ENCODE measurements around the gene PELI2.

The PELI2 gene

DNA sequence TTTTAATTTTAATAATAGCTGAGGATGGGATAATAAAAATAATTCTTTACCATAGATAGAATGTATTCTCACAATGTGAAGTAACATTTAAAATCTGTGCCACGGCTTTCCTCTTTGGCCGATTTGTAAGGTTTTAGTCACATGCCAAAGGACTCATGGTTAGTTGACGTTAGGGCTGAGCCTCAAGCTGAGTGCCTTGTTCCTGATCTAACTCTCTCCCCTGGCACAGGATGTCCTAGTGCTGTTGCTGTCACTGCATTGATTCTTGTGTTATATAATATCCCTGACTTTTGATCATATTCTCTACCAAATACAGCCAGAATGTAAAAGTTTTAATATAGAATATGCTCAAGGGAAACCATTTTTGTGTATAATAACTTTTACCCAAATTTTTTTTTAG, 144.3 kb downstream of the PELI2 start:
- no peak for DNase-seq

- DNase-seq: no peak
Measured at GRCh38 chr14:56268039-56268438, 149.8 kb downstream of the PELI2 start.

- no peak for DNase-seq
Measured at GRCh38 chr14:56268673-56269072, 150.5 kb downstream of the PELI2 start.

GRCh38 chr14:56270921-56271320, 152.7 kb downstream of the PELI2 start:
- DNase-seq: no peak

DNA sequence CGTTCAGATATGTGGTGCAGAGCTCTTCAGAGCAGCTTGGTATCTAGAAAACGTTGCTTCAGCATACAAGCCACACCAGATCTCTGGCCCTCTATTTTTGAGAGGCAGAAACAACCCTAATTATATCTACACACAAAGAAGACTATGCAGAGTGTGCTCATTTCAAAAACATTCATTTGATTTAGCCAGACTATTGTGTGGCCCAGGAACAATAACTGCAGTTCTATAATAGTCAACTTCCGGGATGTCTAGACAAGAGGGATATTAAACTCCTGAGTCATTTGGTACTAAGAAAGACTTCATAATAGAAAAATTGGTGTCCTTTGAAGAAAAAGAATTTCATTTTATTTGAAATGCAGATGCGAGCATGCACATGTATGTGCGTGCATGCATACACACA, 153.8 kb downstream of the PELI2 start:
- DNase-seq: no peak

DNA sequence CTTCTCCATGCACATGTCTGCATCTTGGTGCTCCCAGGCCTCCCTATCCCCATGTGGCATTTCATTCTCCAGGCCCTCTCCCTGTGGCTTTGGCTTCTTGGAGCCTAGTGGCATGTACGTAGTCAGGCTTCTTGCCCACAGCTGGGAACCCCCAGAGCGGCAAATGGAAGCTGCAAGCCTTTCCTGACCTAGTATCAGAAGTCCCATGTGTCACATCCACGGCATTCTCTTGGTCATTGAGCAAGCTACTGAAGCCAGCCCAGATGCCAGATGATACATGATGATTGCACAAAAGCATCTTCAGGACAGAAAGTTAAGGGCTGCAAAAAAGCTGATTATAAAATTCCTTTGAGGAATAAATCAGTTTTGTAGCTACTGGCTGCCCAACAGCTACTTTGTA, 154.9 kb downstream of the PELI2 start:
- DNase-seq: no peak

- DNase-seq: no peak
Measured at GRCh38 chr14:56273951-56274350, 155.7 kb downstream of the PELI2 start.

- DNase-seq: no peak
Measured at GRCh38 chr14:56274556-56274955, 156.3 kb downstream of the PELI2 start.

GRCh38 chr14:56276108-56276507, 157.9 kb downstream of the PELI2 start:
- no peak for DNase-seq

GRCh38 chr14:56278383-56278782, 160.2 kb downstream of the PELI2 start:
- DNase-seq: no peak

- no peak for DNase-seq
Measured at GRCh38 chr14:56280843-56281242, 162.6 kb downstream of the PELI2 start.

DNA sequence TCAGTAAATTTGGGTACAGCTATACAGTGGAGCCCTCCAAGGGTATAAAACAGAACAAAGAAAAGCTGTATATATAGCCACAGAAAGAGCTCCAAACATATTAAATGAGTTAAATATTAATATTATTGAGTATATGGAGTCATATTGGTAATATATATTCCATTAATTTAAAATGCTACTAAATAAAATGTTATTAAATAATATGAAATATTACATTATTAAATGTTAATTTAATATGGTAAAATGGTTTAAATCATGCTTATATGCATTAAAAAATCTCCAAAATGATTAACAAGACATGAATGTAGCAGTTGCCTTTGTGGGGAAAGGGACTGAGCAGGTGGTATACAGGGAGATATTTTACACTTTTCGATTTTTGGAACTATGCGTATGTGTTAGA, 164.0 kb downstream of the PELI2 start:
- DNase-seq: no peak

- DNase-seq: no peak
Measured at GRCh38 chr14:56284641-56285040, 166.4 kb downstream of the PELI2 start.

DNA sequence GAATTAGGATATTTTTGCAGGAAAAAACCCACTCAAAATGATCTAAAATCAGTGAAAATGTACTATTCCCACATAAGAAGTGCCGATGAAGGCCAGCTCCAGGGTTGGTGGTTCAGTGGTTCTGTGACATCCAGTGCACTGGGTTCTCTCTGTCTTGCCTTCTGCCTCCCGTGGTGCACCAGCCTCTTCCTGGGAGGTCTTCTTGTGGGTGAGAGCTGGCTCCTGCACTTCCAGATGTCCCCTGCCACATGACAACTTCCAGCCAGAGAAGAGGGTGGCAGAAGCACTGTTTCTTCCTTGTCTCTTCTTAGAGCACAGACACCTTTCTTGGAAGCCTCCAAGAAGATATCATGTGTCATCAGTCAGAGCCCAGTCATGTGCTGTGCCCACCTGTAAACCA, 170.9 kb downstream of the PELI2 start:
- DNase-seq: no peak

- no peak for DNase-seq
Measured at GRCh38 chr14:56290195-56290594, 172.0 kb downstream of the PELI2 start.

DNA sequence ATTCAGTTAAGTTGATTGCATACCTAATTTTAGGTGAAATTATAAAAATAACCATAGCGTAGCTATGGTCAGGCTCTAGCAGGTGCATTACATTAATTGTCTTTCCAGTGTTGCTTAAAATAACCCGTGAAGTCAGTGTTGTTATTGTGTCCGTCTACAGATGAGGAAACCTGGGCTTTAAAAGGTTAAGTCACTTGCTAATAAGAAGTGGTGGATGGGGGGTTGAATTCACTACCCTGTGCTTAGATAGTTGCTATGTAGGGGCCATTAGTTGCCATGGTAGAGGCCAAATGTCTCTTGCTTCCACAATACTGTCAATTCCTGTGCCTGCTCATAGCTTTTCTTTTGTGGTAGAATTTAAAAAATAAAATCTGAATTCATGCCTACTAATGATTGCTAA, 174.8 kb downstream of the PELI2 start:
- DNase-seq: no peak

- DNase-seq: no peak
Measured at GRCh38 chr14:56293506-56293905, 175.3 kb downstream of the PELI2 start.

DNA sequence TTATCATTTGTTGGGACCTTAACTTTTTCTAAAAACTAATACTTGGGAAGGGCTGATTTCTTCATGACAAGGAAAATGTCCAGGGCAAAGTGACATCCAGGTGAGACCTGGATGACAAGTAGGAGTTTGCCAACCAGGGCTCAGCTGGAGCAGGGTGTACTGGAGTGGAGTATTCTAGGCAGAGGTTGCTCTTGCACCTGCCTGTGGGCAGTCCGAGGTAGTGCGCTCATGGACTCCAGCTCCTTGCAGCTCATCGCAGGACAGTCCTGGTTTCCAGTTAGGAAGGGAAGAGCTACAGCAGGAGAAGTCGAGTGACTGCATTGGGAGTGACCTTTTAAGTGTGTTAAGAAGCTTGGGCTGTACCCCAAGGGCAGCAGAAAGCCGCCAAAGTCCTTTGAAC, 175.9 kb downstream of the PELI2 start:
- no peak for DNase-seq

DNA sequence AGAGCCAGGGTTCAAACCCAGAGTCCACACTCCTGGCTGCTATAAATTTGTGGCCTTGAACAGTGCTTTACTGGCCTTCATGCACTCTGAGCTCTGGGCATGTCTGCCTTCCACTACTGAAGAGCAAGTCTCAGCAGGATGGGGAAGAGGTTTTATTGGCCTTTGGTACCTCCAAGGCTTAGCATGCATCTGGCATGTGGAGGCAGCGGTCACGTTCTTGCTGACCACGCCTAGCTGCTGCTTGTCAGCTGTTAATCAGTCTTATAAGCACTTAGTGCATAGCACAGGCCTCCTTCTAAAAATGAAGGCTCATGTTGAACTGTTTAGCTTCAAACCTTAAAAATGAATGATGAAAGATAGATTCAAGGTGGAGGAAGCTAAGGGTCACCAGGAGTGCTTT, 177.5 kb downstream of the PELI2 start:
- no peak for DNase-seq

- DNase-seq: no peak
Measured at GRCh38 chr14:56297449-56297848, 179.2 kb downstream of the PELI2 start.

DNA sequence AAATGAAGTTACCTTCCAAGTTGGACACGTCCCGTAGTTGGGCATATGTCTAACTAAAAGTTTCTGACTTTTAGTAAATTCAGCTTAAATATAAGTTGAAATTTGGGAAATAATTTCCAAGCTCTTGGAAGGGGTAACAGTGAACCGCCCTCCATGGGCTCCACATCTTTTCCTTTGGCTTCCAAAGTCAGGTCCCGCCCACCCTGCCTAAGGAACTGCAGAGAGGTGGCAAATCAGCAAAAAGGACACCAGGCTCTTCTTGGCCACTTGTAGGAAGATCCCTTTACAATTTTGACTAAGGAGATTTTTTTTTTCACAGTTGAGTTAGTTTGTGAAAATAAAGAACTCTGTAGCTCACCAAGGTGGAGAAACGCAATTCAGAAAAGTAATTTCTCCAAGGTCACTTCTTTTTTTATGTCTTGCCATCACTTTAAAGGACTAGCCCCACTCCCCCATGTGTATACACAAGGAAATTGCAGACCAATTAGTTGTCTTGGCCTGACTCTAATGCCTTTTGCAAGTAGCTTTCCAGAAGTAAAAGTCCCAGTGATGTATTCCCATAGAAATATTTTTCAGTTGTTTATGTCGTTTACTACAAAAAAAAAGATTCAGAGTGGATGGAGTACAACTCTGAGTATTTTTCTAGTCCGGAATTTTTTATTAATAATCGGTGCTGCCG, 181.2 kb downstream of the PELI2 start:
- DNase-seq: no peak

DNA sequence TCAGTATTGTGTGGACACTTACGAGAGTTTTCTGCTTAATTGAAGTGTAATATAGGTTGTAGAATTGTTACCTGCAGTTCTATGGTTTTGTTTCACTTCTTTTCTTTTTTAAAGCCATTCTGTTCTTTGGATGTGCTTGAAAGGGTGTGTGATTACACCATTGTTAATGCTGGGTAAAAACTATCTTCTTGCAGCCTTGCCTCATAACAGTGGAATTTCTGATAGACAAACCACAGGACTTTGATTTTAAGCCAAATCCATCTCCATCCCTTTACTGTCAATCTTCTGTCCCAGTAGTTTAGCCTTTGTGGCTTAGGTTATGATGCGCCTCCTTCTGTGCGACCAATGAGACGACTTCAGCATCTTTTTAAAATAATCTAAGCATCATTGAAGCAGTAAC, 182.3 kb downstream of the PELI2 start:
- no peak for DNase-seq

- DNase-seq: no peak
Measured at GRCh38 chr14:56304456-56304855, 186.2 kb downstream of the PELI2 start.

DNA sequence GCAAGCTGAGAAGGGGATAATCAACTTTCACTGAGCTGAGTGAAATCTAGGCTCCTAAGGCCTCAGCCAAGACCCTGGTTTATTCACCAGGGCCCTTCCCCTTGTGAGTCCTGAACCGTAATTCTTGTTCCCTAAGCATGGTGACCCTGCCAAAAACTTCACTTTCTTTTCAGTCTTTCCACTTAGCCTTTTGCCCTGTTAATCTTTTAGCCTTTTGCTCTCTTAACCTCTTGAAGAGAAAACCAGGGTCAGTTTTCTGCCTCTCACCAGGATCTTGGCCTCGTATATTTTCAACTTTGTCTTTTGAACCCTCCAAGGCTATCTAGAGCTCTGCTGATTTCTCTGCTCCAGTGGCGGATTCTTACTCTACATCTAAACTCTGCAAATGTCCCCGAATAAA, 191.0 kb downstream of the PELI2 start:
- DNase-seq: no peak

GRCh38 chr14:56310643-56311042, 192.4 kb downstream of the PELI2 start:
- no peak for DNase-seq

GRCh38 chr14:56313789-56314188, 195.6 kb downstream of the PELI2 start:
- no peak for DNase-seq

All from activated naive CD4-positive, alpha-beta T cell (primary cell).